Memory B cell (primary cell): ENCODE measurements around the gene LGR4.

Experiments used
- ATAC-seq: fragments of 150-1000 bp; cut with Tn5 transposase; 2 replicates; pipeline ENCODE4 v1.10.0; 2021; ENCODE audit warnings: low read depth, mild to moderate bottlenecking, moderate library complexity
- DNase-seq, 2 donors: peaks; one replicate each; pipeline ENCODE4 v3.0.0; 2022; ENCODE audit warnings: low spot score in 2 of 2
- H3K27ac Mint-ChIP-seq: one replicate; pipeline ENCODE4 v1.8.0; 2022; ENCODE audit warnings: mild to moderate bottlenecking, moderate library complexity, mixed read lengths
- H3K27me3 Mint-ChIP-seq: one replicate; pipeline ENCODE4 v1.8.0; 2022; ENCODE audit warnings: mixed read lengths
- H3K36me3 Mint-ChIP-seq: one replicate; pipeline ENCODE4 v1.8.0; 2022; ENCODE audit warnings: mild to moderate bottlenecking, mixed read lengths
- H3K4me1 Mint-ChIP-seq: one replicate; pipeline ENCODE4 v1.8.0; 2022; ENCODE audit warnings: mixed read lengths
- H3K4me3 Mint-ChIP-seq: one replicate; pipeline ENCODE4 v1.8.0; 2022; ENCODE audit warnings: mild to moderate bottlenecking, moderate library complexity, mixed read lengths
- H3K9me3 Mint-ChIP-seq: one replicate; pipeline ENCODE4 v1.8.0; 2022; ENCODE audit warnings: mixed read lengths

Gene LGR4

GRCh38 chr11:27388001-27388400 is 84.6 kb downstream of the LGR4 start:
- Mint-ChIP-seq H3K27me3 (no peaks in the 10 kb centered on the region), H3K4me1 (no peaks in the 10 kb centered on the region), H3K9me3 (no peaks in the 10 kb centered on the region), H3K4me3 (no peak overlapping the region), H3K36me3 (no peaks in the 10 kb centered on the region), H3K27ac (no peak overlapping the region)
- DNase-seq, result no peak
- no peak for ATAC-seq

- Mint-ChIP-seq H3K36me3 (no peaks in the 10 kb centered on the region), H3K4me1 (no peaks in the 10 kb centered on the region), H3K27me3 (no peaks in the 10 kb centered on the region), H3K4me3 (no peak overlapping the region), H3K27ac (no peak overlapping the region), H3K9me3 (no peaks in the 10 kb centered on the region)
- ATAC-seq (no peak), DNase-seq (no peak)
Measured at GRCh38 chr11:27387362-27387761, 85.2 kb downstream of the LGR4 start.

DNA sequence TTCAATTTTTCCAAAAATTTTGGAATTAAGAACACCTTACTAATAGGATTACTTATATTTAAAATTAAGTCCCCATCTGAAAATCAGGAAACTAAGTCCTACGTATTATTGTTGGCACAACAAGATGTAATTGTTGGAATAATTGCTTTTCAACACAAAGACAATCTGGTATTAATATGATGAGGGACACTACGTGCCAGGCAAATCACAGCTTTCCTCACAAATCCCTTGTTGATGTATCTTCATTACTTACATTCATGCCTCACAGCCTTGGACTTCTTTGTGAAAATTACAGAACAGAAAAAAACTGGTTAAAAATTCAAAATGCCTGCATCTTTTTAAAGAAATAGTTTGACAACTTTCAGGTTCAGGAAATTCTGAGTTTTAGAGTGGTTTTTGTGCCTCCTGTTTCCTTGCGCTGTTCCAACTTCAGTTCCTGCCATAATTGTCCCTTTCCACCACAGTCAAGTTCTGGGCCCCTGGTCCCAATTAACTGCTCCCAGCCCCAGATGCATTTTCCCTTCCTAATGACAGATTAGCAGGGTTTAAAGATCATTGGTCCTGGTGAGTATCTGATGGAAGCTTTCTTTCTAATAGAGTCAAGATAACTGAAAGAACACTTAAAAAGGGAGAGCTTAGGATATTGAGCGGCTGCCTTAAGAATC is 86.3 kb downstream of the LGR4 start:
- H3K4me3 Mint-ChIP-seq, result no peak overlapping the region
- no peak overlapping the region for H3K27ac Mint-ChIP-seq
- ATAC-seq, result no peak
- H3K9me3 Mint-ChIP-seq, result no peaks in the 10 kb centered on the region
- H3K27me3 Mint-ChIP-seq, result no peaks in the 10 kb centered on the region
- H3K4me1 Mint-ChIP-seq, result no peaks in the 10 kb centered on the region
- DNase-seq, result no peak
- H3K36me3 Mint-ChIP-seq, result no peaks in the 10 kb centered on the region

- Mint-ChIP-seq H3K4me1 (no peaks in the 10 kb centered on the region), H3K27ac (no peak overlapping the region), H3K36me3 (no peaks in the 10 kb centered on the region), H3K27me3 (no peaks in the 10 kb centered on the region), H3K9me3 (no peaks in the 10 kb centered on the region), H3K4me3 (no peak overlapping the region)
- no peak for ATAC-seq
- DNase-seq, result no peak
Measured at GRCh38 chr11:27385245-27385644, 87.3 kb downstream of the LGR4 start.

- DNase-seq (no peak), ATAC-seq (no peak)
- H3K27me3 Mint-ChIP-seq, result no peaks in the 10 kb centered on the region
- peaks cover 2% of the 10 kb centered on the region for H3K36me3 Mint-ChIP-seq
- no peak overlapping the region for H3K4me3 Mint-ChIP-seq
- H3K4me1 Mint-ChIP-seq, result no peaks in the 10 kb centered on the region
- no peaks in the 10 kb centered on the region for H3K9me3 Mint-ChIP-seq
- H3K27ac Mint-ChIP-seq, result no peak overlapping the region
Measured at GRCh38 chr11:27384227-27384626, 88.4 kb downstream of the LGR4 start.

DNA sequence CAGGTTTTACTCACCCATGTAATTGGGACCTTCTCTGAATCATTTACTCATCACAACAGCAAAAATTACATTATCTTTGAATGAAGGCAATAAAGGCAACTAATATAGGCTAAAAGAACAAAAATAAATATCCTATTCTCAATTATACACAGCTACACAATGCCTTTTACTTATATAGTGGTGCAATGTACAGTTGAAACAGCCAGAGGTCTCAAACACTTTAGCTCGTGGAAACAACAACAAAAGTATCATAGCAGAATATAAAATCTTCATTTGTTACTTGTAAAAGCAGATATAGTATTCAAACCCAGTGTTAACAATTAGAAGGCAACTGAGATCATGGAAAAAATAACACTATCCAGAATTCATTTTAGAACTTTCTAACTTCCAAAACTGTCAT is 88.9 kb downstream of the LGR4 start:
- no peak for DNase-seq
- Mint-ChIP-seq H3K4me3 (no peak overlapping the region), H3K36me3 (peaks cover 2% of the 10 kb centered on the region), H3K4me1 (no peaks in the 10 kb centered on the region), H3K9me3 (no peaks in the 10 kb centered on the region), H3K27ac (no peak overlapping the region), H3K27me3 (no peaks in the 10 kb centered on the region)
- no peak for ATAC-seq

- Mint-ChIP-seq H3K4me3 (no peak overlapping the region), H3K9me3 (no peaks in the 10 kb centered on the region), H3K27me3 (no peaks in the 10 kb centered on the region), H3K4me1 (no peaks in the 10 kb centered on the region), H3K27ac (no peak overlapping the region), H3K36me3 (peaks cover 3% of the 10 kb centered on the region)
- ATAC-seq (no peak), DNase-seq (no peak)
Measured at GRCh38 chr11:27381238-27381666, 91.3 kb downstream of the LGR4 start.

DNA sequence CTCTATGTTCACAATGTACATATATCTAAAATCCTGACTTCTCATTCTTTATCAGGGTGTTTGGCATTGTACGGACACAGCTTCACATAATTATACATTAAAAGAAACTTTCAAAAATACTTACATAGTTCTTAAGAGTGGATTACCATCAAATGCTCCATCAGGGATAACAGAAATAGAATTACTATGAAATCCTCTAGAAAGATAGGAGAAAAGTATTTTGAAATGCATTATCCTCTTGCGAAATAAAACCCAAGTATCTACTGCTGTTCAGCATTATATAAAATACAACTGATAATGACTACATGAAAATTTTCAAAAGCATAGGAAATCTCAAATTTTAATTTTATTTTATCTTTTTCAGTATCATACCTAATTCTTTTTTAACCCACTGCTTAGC is 91.8 kb downstream of the LGR4 start:
- Mint-ChIP-seq H3K4me1 (no peaks in the 10 kb centered on the region), H3K27me3 (no peaks in the 10 kb centered on the region), H3K27ac (no peak overlapping the region), H3K4me3 (no peak overlapping the region), H3K9me3 (no peaks in the 10 kb centered on the region), H3K36me3 (peaks cover 4% of the 10 kb centered on the region)
- no peak for DNase-seq
- no peak for ATAC-seq

GRCh38 chr11:27379449-27379848 is 93.1 kb downstream of the LGR4 start:
- H3K4me1 Mint-ChIP-seq, result no peaks in the 10 kb centered on the region
- no peak for ATAC-seq
- H3K36me3 Mint-ChIP-seq, result peaks cover 4% of the 10 kb centered on the region
- DNase-seq, result no peak
- no peaks in the 10 kb centered on the region for H3K27me3 Mint-ChIP-seq
- H3K9me3 Mint-ChIP-seq, result no peaks in the 10 kb centered on the region
- no peak overlapping the region for H3K4me3 Mint-ChIP-seq
- no peak overlapping the region for H3K27ac Mint-ChIP-seq

GRCh38 chr11:27375370-27375769 is 97.2 kb downstream of the LGR4 start:
- no peaks in the 10 kb centered on the region for H3K4me1 Mint-ChIP-seq
- no peaks in the 10 kb centered on the region for H3K9me3 Mint-ChIP-seq
- peaks cover 6% of the 10 kb centered on the region for H3K36me3 Mint-ChIP-seq
- H3K27me3 Mint-ChIP-seq, result no peaks in the 10 kb centered on the region
- ATAC-seq (no peak), DNase-seq (no peak)
- H3K27ac Mint-ChIP-seq, result no peak overlapping the region
- H3K4me3 Mint-ChIP-seq, result no peak overlapping the region

- H3K27me3 Mint-ChIP-seq, result no peaks in the 10 kb centered on the region
- H3K4me3 Mint-ChIP-seq, result no peak overlapping the region
- H3K36me3 Mint-ChIP-seq, result peaks cover 4% of the 10 kb centered on the region
- H3K27ac Mint-ChIP-seq, result no peak overlapping the region
- ATAC-seq (no peak), DNase-seq (no peak)
- no peaks in the 10 kb centered on the region for H3K9me3 Mint-ChIP-seq
- no peaks in the 10 kb centered on the region for H3K4me1 Mint-ChIP-seq
Measured at GRCh38 chr11:27373856-27374602, 98.6 kb downstream of the LGR4 start.

DNA sequence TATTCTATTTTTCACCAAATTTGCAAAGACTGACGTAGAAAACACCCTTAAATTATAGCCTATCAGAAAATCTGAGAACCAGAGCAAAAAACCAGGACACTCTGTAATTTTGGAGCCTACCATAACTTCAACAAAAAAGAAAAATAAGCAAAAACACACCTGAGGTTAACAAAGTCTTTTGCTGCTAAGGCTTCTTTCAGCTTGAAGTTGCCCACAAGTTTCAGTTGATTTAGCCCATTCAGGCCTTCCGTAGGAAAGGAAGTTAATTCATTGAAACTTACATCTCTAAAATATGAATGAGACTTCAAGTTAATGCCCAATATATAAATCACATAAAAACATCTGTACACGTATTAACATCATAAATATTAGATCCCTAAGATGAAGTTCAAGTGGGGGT is 99.2 kb downstream of the LGR4 start:
- no peak for DNase-seq
- Mint-ChIP-seq H3K27me3 (no peaks in the 10 kb centered on the region), H3K4me1 (no peaks in the 10 kb centered on the region), H3K27ac (no peak overlapping the region), H3K9me3 (no peaks in the 10 kb centered on the region), H3K4me3 (no peak overlapping the region), H3K36me3 (peaks cover 4% of the 10 kb centered on the region)
- ATAC-seq, result no peak

GRCh38 chr11:27372164-27372563 is 100.4 kb downstream of the LGR4 start:
- Mint-ChIP-seq H3K4me3 (no peak overlapping the region), H3K9me3 (no peaks in the 10 kb centered on the region), H3K36me3 (peaks cover 5% of the 10 kb centered on the region), H3K27me3 (no peaks in the 10 kb centered on the region), H3K27ac (no peak overlapping the region), H3K4me1 (no peaks in the 10 kb centered on the region)
- ATAC-seq (no peak), DNase-seq (no peak)

GRCh38 chr11:27371489-27371888 is 101.1 kb downstream of the LGR4 start:
- ATAC-seq, result no peak
- no peaks in the 10 kb centered on the region for H3K4me1 Mint-ChIP-seq
- DNase-seq, result no peak
- peaks cover 5% of the 10 kb centered on the region for H3K36me3 Mint-ChIP-seq
- no peak overlapping the region for H3K27ac Mint-ChIP-seq
- H3K9me3 Mint-ChIP-seq, result no peaks in the 10 kb centered on the region
- no peak overlapping the region for H3K4me3 Mint-ChIP-seq
- H3K27me3 Mint-ChIP-seq, result no peaks in the 10 kb centered on the region

GRCh38 chr11:27370374-27370773 is 102.2 kb downstream of the LGR4 start:
- DNase-seq, result no peak
- no peak overlapping the region for H3K4me3 Mint-ChIP-seq
- no peak for ATAC-seq
- H3K4me1 Mint-ChIP-seq, result no peaks in the 10 kb centered on the region
- H3K27me3 Mint-ChIP-seq, result no peaks in the 10 kb centered on the region
- H3K27ac Mint-ChIP-seq, result no peak overlapping the region
- H3K9me3 Mint-ChIP-seq, result no peaks in the 10 kb centered on the region
- peaks cover 3% of the 10 kb centered on the region for H3K36me3 Mint-ChIP-seq
